ENCODE data around the gene KIAA1671. TPM values are rescaled to one million over a fixed set of nuclear protein-coding genes. Genes with fewer than 3 reads are reported as not detected.

The KIAA1671 gene
- total and polyA plus RNA-seq, 2 of the 4 experiments (the other 2 are of a cell fraction): 0.02 TPM; not detected in 1

GRCh38 chr22:25212337-25212736 is 259.8 kb downstream of the KIAA1671 start:
- Histone ChIP-seq H3K27me3 (ENCODE audit: control insufficient read depth, insufficient read depth, low read length) (no peaks in the 10 kb centered on the region), H4K91ac (ENCODE audit: insufficient read depth, low read depth, low read length) (no peak overlapping the region), H2BK5ac (ENCODE audit: low read depth, low read length, poor library complexity, severe bottlenecking) (no peak overlapping the region), H3K23ac (ENCODE audit: low read depth, low read length) (no peak overlapping the region), H3K9ac (ENCODE audit: low read depth, low read length) (no peak overlapping the region), H3K4me1 (ENCODE audit: control insufficient read depth, insufficient read depth, low read length) (no peaks in the 10 kb centered on the region), H2BK120ac (ENCODE audit: low read depth, low read length) (no peak overlapping the region), H2AFZ (replicated peaks; ENCODE audit: low read length, poor library complexity) (no peak overlapping the region), H3K14ac (replicated peaks; ENCODE audit: low read depth, low read length) (no peak overlapping the region), H2AK5ac (ENCODE audit: low read depth, low read length) (no peak overlapping the region), H3K56ac (ENCODE audit: extremely low read depth, insufficient read depth, low read length) (no peak overlapping the region), H3K9me1 (ENCODE audit: insufficient read depth, low read length) (no peaks in the 10 kb centered on the region), H3K18ac (ENCODE audit: low read depth, low read length) (no peak overlapping the region), H2BK20ac (ENCODE audit: low read depth, low read length) (no peak overlapping the region), H4K20me1 (ENCODE audit: insufficient read depth, low read length) (no peaks in the 10 kb centered on the region), H3K79me1 (ENCODE audit: low read depth in 1 of 2, low read length in 2 of 2) (no peaks in the 10 kb centered on the region), H4K8ac (ENCODE audit: low read depth in 2 of 2, low read length in 2 of 2) (no peak overlapping the region), H3K36me3 (ENCODE audit: control insufficient read depth, insufficient read depth, low read length) (no peaks in the 10 kb centered on the region), H3K9me3 (ENCODE audit: control insufficient read depth, insufficient read depth, low read length) (no peaks in the 10 kb centered on the region), H3K4ac (ENCODE audit: low read depth, low read length) (no peak overlapping the region), H2AK9ac (replicated peaks; ENCODE audit: low read depth, low read length, poor library complexity) (no peak overlapping the region), H3K27ac (ENCODE audit: insufficient read depth, low read length) (no peak overlapping the region), H3K4me3 (ENCODE audit: insufficient read depth, low read depth, low read length) (no peak overlapping the region), H4K5ac (ENCODE audit: low read depth, low read length) (no peak overlapping the region), H3K4me2 (ENCODE audit: low read depth, low read length) (no peak overlapping the region), H2BK15ac (ENCODE audit: low read depth, low read length) (no peak overlapping the region)
- intact Hi-C loops (cut with micrococcal nuclease) (no loop called here), in situ Hi-C loops (cut with MboI; ENCODE audit: low sequenced_read_pairs) (no loop called here), dilution Hi-C loops (cut with HindIII; ENCODE audit: low sequenced_read_pairs, unreplicated experiment) (no loop called here)
- POLR2A ChIA-PET (ENCODE audit: unreplicated experiment): no interaction called here
- CTCF ChIA-PET: no interaction called here
- no peak for TF ChIP-seq MAZ (IDR thresholded peaks at IDR 0.05; ENCODE audit: borderline replicate concordance, low read depth, low read length)
- TF ChIP-seq BHLHE40 (IDR thresholded peaks at IDR 0.05; ENCODE audit: low read depth, low read length): no peak
- no peak for TF ChIP-seq SMC3 (IDR thresholded peaks at IDR 0.05; ENCODE audit: low read depth, low read length)
- no peak for TF ChIP-seq CTCF (conservative IDR thresholded peaks at IDR 0.05; ENCODE audit: low read depth, low read length)
- no peak for TF ChIP-seq ELK1 (IDR thresholded peaks at IDR 0.05; ENCODE audit: borderline replicate concordance, low read depth, low read length)
- no peak for TF ChIP-seq RCOR1 (IDR thresholded peaks at IDR 0.05; ENCODE audit: insufficient replicate concordance, low read length)
- no peak for TF ChIP-seq MXI1 (IDR thresholded peaks at IDR 0.05; ENCODE audit: borderline replicate concordance, low read depth, low read length)
- TF ChIP-seq CEBPB (IDR thresholded peaks at IDR 0.05; ENCODE audit: low read depth, low read length): no peak
- TF ChIP-seq POLR2A (IDR thresholded peaks at IDR 0.05; ENCODE audit: low read depth, low read length): no peak
- no peak for TF ChIP-seq FOS (IDR thresholded peaks at IDR 0.05; ENCODE audit: low read depth, low read length)
- no peak for TF ChIP-seq NFE2L2 (IDR thresholded peaks at IDR 0.05; ENCODE audit: low read depth, low read length)
- no peak for TF ChIP-seq RAD21 (IDR thresholded peaks at IDR 0.05; ENCODE audit: low read length)
- no peak for TF ChIP-seq MAFK (IDR thresholded peaks at IDR 0.05; ENCODE audit: low read depth, low read length)
- no peak for TF ChIP-seq RFX5 (IDR thresholded peaks at IDR 0.05; ENCODE audit: low read depth, low read length)
- no peak for TF ChIP-seq CHD1 (IDR thresholded peaks at IDR 0.05; ENCODE audit: low read depth, low read length)
- no peak for TF ChIP-seq USF2 (IDR thresholded peaks at IDR 0.05; ENCODE audit: low read depth, low read length)
- BruUV-seq (replicated peaks): no TSS peak
- ATAC-seq (ENCODE audit: low read depth): no peak
- no peak for DNase-seq
- WGBS, 2 experiments (ENCODE audit: extremely low coverage in 2 of 2, insufficient read length in 1 of 2): no CpG with 5 or more reads among the region's 3 CpGs
